Hippocampal formation (tissue), 2 donors: ENCODE measurements around the gene TCAF1.
"Not testable (repeated sequence)": the region's sequence is repeated elsewhere in the genome, so short reads cannot be mapped to it uniquely, and the experiment has no call there.

ENCODE experiments used
- DNase-seq, 2 donors: peaks; one replicate each; lab custom pipeline; 2025; lab: John Stamatoyannopoulos, UW

The TCAF1 gene

GRCh38 chr7:143905509-143905908 is 3.5 kb upstream of the TCAF1 start:
- DNase-seq, result no peak

- DNase-seq, result no peak
Observed at GRCh38 chr7:143902332-143902899, 440 bp upstream of the TCAF1 start.

- peak in 1 of 2 donors; percentile 45 for DNase-seq
Observed at GRCh38 chr7:143901332-143901667, 676 bp downstream of the TCAF1 start.

GRCh38 chr7:143900230-143900766 is 1.7 kb downstream of the TCAF1 start:
- no peak for DNase-seq

GRCh38 chr7:143898810-143899209 is 3.2 kb downstream of the TCAF1 start:
- no peak for DNase-seq

DNA sequence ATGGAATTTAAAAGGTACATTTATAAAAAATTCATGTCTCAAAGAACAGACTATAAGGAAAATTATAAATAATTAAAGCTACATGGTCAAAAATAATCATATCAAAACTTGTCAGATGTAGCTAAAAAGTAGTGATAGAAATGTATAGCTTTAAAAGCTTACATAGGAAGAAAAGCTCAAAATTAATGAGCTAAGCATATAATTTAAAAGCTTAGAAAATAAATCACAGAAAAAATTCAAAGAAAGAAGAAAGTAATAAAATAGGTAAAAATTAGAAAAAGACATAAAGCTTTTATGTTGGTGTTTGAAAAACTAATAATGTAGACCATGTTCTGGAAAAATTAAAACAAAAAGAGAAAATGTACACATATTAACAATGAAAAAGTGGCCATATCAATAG is 5.3 kb downstream of the TCAF1 start:
- no peak for DNase-seq

GRCh38 chr7:143892527-143893300 is 9.3 kb downstream of the TCAF1 start:
- DNase-seq, result no peak

GRCh38 chr7:143891457-143891856 is 10.5 kb downstream of the TCAF1 start:
- DNase-seq, result no peak

DNA sequence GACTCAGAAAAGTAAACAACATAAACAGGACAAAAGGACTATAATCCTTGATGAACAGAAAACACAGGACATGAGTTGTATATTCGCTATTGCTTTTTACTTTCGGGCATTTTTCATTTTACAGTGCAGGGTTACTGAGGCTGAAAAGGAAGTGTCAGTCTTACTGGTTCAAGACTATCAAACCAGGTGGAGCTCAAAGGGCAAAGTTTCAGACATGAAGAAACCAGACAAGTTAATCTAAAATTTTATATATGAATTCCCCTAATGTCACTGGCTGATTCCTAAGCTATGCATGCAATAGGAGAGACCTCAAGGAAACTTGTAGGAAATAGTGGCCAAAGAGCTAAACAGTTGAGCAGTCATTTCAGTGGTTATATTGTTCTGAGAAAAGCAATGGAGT is 11.4 kb downstream of the TCAF1 start:
- DNase-seq, result no peak

DNA sequence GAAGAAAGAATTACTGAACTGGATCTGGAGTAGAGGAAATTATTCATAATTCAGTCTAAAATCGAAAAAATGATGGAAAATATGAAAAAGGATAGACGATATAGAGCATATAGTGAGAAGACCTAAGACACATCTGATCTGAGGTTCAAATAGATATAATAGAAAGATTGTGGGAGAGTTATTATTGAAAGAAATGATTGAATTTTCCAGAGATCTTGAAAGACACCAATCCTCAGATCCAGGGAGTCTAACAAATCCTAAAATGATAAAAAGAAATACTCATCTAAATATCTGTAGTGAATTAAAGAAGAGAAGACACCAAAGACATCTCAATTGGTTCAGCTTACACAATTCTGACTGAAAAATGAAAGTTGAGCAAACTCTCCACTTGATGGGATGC is 12.9 kb downstream of the TCAF1 start:
- DNase-seq, result no peak

DNA sequence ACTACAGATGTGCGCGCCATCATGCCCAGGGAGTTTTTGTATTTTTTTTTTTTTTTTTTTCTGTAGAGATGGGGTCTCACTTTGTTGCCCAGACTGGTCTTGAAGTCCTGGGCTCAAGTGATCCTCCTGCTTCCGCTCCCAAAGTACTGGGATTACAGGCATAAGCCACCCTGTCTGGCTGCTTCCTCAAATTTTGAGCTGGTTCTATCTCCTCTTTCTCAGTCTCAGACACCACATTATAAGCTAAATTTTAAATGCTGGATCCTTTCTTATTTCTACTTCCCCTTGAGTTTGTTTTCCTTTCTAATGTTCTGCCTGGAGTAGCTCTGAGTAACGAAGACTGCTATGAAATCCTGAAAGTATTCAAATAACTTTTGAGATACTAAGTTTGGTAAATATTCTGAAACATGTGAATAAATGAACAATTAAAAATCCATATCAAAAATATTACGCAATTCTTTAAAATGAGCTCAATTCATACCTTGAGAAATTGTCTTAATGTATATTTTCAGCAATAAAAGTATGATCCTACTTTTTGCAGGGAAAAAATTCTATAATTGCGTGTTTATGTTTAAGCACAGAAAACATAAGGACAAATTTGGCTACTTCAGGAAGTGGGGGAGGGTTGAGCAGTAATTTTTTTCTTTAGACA is 15.0 kb downstream of the TCAF1 start:
- no peak for DNase-seq

DNA sequence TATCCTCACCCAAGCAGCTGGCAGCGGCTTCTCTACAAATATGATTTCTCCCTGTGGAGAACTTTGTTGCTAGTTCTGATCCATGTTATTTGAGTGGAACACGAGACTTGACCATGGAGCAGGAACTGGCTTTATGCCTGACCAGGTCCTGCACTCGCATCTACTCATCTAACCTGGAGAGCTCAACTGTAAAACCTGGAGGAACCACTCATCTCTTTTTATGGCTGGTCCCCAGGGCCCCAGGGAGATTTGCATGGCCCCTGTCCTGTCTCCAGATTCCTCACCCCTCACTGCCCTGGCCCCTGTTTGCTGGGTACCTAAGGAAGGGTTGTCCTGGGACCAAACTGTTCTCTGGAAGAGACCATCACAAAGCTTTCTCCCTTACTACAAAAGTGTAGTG is 16.0 kb downstream of the TCAF1 start:
- no peak for DNase-seq

DNA sequence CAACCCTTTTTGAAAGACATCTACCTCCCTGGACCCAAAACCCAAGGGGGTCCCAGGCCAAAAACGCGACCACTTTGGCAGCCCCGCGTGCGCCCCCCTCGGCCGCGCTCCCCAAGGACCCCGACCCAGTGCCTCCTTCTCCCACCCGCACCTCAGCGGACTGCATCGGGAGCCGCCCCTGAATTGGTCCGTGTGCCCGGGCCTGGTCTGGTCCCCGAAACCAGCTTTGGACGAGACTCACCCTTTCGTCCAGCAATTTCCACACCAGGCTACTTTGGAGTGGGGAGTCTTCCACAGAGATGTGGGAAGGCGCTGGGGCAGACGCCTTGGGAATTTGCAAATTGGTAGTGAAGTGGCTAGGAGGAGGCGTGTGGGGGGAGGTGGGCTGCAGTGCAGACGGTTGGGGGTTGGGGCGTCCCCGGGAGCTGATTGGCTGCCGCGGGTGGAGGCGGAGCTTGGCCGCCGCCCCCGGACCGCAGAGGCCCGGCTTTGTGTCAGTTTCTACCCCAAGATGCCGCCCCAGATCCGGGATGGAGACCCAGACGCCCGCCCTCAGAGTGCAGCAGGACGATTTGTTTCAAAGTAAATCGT is 16.9 kb downstream of the TCAF1 start:
- peak; percentile 80 to 85 for DNase-seq

GRCh38 chr7:143884241-143884968 is 17.6 kb downstream of the TCAF1 start:
- no peak for DNase-seq

- peak; percentile 76 for DNase-seq
Observed at GRCh38 chr7:143882604-143883078, 19.3 kb downstream of the TCAF1 start.

DNA sequence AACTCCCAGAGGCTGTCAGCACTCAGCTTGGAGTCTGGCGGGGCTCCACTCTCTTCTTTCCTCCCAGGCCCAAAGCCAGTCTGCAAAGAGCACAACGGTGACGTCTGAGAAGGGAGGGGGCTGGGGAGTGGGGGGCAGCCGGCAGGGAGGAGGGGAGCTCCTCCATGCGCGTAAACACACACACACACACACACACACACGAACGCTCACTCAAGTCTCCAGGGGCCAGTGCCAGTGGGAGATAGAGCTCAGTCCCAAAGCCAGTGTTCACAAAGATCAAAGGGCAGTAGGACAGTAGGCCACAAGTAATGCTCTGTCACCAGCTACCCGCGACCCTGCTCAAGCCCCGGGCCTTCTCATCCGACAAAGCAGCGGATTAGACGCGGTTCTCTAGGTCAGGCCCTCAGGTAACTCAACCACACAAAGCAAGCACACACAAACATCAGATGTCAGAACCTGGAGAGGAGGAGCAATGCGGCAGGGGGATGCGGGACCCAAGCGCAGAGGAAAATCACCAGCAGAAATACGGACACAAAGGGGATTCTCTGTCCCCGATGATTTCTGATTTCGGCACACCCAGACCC is 19.9 kb downstream of the TCAF1 start:
- DNase-seq, result peak; percentile 70 to 85

DNA sequence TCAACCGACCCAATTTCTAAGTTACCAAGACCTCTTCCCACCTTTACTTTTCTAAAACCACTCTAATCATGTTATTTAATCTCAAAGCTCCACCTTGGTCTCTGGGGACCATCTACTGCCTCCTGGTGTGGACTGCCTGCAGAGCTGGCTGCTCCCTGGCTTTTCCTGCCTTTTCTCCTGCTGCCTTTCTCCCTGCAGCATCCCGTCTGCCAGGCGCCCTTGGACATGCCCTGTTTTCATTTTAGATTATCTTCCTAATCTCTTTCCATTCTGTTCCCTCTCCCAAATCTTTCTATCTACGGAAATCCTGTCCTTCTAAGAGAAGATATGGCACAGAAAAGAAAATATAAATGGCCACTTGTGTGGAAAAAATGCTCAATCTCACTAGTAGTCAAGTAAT is 23.1 kb downstream of the TCAF1 start:
- DNase-seq, result no peak

- no peak for DNase-seq
Observed at GRCh38 chr7:143877098-143877497, 24.9 kb downstream of the TCAF1 start.

DNA sequence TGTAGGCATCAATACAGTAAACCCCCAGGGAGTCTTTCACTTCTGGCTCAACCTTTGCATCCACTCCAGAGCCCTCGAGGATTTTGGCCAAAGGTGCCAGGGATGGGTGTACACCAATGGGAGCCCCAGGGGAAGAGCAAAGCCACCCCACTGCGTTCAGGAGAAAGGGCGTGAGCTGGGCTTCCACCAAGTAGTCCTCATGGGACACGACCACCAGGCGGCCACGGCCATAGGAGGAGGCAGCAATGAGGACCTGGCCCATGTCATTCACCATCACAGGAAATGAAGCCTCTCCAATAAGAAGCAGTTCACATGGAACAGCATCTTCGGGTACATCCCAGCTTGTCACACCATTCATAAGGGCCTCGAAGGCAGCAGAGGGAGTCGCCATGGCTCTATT is 25.8 kb downstream of the TCAF1 start:
- DNase-seq, result no peak

DNA sequence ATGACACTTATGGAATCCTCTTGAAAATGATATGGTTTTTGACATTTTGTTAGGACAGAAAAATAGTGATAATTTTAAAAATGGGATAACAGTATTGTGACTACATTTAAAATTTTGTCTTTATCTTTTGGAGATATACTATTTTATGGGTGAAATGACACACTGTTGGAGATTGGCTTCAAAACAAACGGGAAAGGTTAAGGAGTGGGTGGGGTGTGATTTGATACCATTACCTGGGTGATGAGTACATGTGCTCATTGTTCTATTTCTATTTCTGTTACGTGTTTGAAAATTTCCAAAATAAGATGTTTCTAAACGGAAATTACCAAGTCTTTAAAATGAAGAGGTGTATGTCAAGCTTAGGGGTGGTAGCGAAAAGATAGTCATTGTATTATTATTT is 28.7 kb downstream of the TCAF1 start:
- not testable (repeated sequence) for DNase-seq

DNA sequence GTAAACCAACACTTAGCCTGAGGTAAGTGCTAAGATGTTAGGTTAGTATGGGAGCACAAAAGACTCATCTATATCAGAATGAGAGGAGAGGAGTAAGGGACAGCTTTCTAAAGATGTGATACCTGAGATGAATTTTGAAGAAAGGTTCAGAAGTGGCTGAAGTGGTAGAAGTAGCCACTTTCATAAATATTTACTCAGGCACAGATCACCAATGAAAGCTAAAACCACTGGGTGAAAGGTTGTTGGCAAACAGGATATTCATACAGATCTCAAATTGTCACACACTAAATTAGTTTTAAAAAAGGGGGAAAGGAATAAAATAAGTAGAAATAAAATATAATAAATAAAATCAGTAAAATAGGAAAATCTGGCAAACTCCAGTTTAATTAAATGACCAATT is 30.4 kb downstream of the TCAF1 start:
- not testable (repeated sequence) for DNase-seq
